Panc1 (cell line): ENCODE measurements around the gene BCKDHA. TPM values are rescaled to one million over a fixed set of nuclear protein-coding genes. Genes with fewer than 3 reads are reported as not detected.

Experiments used
- ATAC-seq: fragments of 200-7000 bp; cut with Tn5 transposase; 2 replicates; pipeline ENCODE4 v1.9.1; 2020; ENCODE audit warnings: mild to moderate bottlenecking, moderate library complexity
- BruUV-seq: library from RNA; stranded (reverse); fragments of 400-500 nt; replicated peaks from 2 replicates; lab custom pipeline; 2021; lab: Mats Ljungman, UMichigan
- CTCF ChIA-PET: fragments of 300-600 bp; sonication (Branson Sonifier 250); formaldehyde crosslinking; loops from one replicate; lab custom pipeline; 2022; ENCODE audit warnings: antibody characterized with exemption; lab: Charles Lee
- POLR2A ChIA-PET: fragments of 300-600 bp; sonication (Branson Sonifier 250); formaldehyde crosslinking; loops from one replicate; lab custom pipeline; 2022; ENCODE audit warnings: antibody characterized with exemption; lab: Charles Lee
- DNase-seq: peaks from one replicate; pipeline ENCODE4 v3.0.0-alpha.2; 2010; ENCODE audit warnings: low read depth, low spot score
- H3K27ac ChIP-seq: 2 replicates; pipeline ENCODE4 v1.5.1; 2011; ENCODE audit warnings: mild to moderate bottlenecking, low read length, inconsistent platforms
- H3K27me3 ChIP-seq: fragments of 200-500 bp; sonication (Bioruptor generic); 2 replicates; pipeline ENCODE4 v1.6.0; 2014; ENCODE audit warnings: low read length, inconsistent platforms; ENCODE audit not compliant: control insufficient read depth, insufficient read depth
- H3K36me3 ChIP-seq: fragments of 200-500 bp; sonication (Bioruptor generic); 2 replicates; pipeline ENCODE4 v1.5.1; 2014; ENCODE audit warnings: inconsistent platforms, mild to moderate bottlenecking, low read length, moderate library complexity; ENCODE audit not compliant: control insufficient read depth, insufficient read depth
- H3K4me1 ChIP-seq: 2 replicates; pipeline ENCODE4 v1.5.1; 2011; ENCODE audit warnings: inconsistent platforms, mild to moderate bottlenecking, low read length, moderate library complexity; ENCODE audit not compliant: control insufficient read depth, insufficient read depth
- H3K4me3 ChIP-seq, 2 experiments: 2 replicates each; pipeline ENCODE4 v1.5.1; 2011 to 2012; ENCODE audit warnings: low read depth in 2 of 2, low read length in 2 of 2, mild to moderate bottlenecking in 2 of 2, inconsistent platforms in 1 of 2, moderate library complexity in 1 of 2
- H3K9me3 ChIP-seq: fragments of 200-500 bp; sonication (Bioruptor generic); 2 replicates; pipeline ENCODE4 v1.5.1; 2014; ENCODE audit warnings: low read depth, mild to moderate bottlenecking, inconsistent platforms, low read length, moderate library complexity; ENCODE audit not compliant: control insufficient read depth, insufficient read depth
- CTCF ChIP-seq: fragments of 450-650 bp; IDR thresholded peaks from 2 replicates; pipeline ENCODE4 v1.5.1; 2017; ENCODE audit warnings: mild to moderate bottlenecking
- POLR2AphosphoS5 ChIP-seq: IDR thresholded peaks from 2 replicates; pipeline ENCODE4 v1.6.1; 2012; ENCODE audit warnings: mild to moderate bottlenecking, low read depth, low read length, moderate library complexity
- REST ChIP-seq, 2 experiments: IDR thresholded peaks; 2 replicates each; pipeline ENCODE4 v1.6.1; 2011 to 2012; ENCODE audit warnings: low read depth in 2 of 2, control low read depth in 1 of 2, low read length in 1 of 2, mild to moderate bottlenecking in 1 of 2, moderate library complexity in 1 of 2; ENCODE audit not compliant: insufficient read depth in 1 of 2
- SIN3A ChIP-seq: IDR thresholded peaks from 2 replicates; pipeline ENCODE4 v1.6.1; 2012; ENCODE audit warnings: low read depth, mild to moderate bottlenecking, low read length, moderate library complexity, borderline replicate concordance; ENCODE audit not compliant: insufficient read depth
- TCF7L2 ChIP-seq: IDR thresholded peaks from 2 replicates; pipeline ENCODE4 v1.6.1; 2011; ENCODE audit warnings: mild to moderate bottlenecking, low read depth, low read length, inconsistent platforms
- in situ Hi-C: cut with HindIII; loops from 2 replicates; pipeline ENCODE4 v1.10.0; 2016; ENCODE audit warnings: low sequenced_read_pairs, low pct_unique_long_range_greater_than_20kb
- intact Hi-C: fragments of 100-400 bp; cut with micrococcal nuclease; formaldehyde crosslinking; loops from one replicate; pipeline ENCODE4 v1.10.0; 2022; ENCODE audit not compliant: unreplicated experiment
- total RNA-seq: library from RNA; stranded (reverse); gene quantifications from one replicate; pipeline ENCODE4 v1.2.1, GENCODE V29; 2021; ENCODE audit not compliant: unreplicated experiment

The BCKDHA gene
- total RNA-seq, 1 experiment from 2014 or later: 11.2 TPM

GRCh38 chr19:41410336-41411054 is 12.9 kb downstream of the BCKDHA start:
- ChIA-PET CTCF (no interaction called here), POLR2A (no interaction called here)
- H3K9me3 ChIP-seq: no peaks in the 10 kb centered on the region
- ATAC-seq: no peak
- no peaks in the 10 kb centered on the region for H3K36me3 ChIP-seq
- no peak for TF ChIP-seq TCF7L2
- TF ChIP-seq SIN3A: no peak
- no peak for TF ChIP-seq POLR2AphosphoS5
- TF ChIP-seq CTCF: no peak
- TF ChIP-seq REST (IDR thresholded peaks at IDR 0.05; ENCODE audit: insufficient read depth in 1 of 2, low read depth in 2 of 2, low read length in 1 of 2): no peak
- H3K4me3 ChIP-seq: no peak overlapping the region
- no peak for DNase-seq
- in situ Hi-C loops: no loop called here
- H3K27ac ChIP-seq: no peak overlapping the region
- H3K4me1 ChIP-seq: no peaks in the 10 kb centered on the region
- BruUV-seq: no TSS peak
- intact Hi-C loops: no loop called here
- H3K27me3 ChIP-seq: no peaks in the 10 kb centered on the region

DNA sequence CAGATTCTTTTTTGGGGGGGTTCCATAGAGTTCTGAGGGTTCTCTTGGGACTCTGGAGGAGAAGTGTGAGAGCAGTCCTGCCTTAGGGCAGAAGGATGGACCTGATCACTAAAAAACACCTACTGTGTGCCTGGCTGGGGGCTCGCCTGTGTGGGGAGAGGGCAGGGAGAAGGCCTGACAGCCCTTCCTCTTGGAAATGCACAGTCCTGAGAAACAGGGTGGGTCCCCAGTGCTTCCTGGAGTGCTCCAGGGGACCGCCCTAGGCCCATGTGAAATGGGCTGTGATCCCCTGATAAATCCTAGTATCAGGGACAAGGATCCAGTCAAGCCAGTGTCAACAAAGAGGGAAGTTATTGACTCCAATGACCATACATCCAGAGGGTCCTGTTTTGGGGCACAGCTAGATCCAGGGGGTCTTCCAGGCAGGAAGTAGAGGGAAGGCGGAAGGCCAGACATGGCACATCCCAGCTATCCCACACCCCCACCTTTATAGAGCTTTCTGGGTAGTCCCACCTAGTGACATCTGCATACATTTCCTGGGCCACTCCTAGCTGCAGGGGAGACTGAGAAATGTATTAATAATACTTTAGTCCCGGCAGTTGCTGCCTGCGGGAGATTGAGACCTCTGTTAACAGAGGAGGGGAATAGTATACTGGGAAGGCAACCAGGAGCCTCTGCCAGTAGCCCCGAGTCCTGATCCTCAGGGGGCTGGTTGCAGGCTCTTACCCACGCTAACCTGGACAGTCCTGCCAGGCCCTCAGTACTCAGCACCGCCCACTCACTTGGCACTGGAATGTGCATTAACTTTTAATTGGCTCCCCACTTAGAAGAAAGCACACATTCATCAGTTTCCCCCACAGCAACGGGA is 13.7 kb downstream of the BCKDHA start:
- H3K4me3 ChIP-seq: no peak overlapping the region
- DNase-seq (no peak), ATAC-seq (no peak)
- no peak for TF ChIP-seq CTCF
- no peak for TF ChIP-seq POLR2AphosphoS5
- no peak for TF ChIP-seq SIN3A
- TF ChIP-seq TCF7L2: no peak
- TF ChIP-seq REST (IDR thresholded peaks at IDR 0.05; ENCODE audit: insufficient read depth in 1 of 2, low read depth in 2 of 2, low read length in 1 of 2): no peak
- H3K27ac ChIP-seq: no peak overlapping the region
- intact Hi-C loops: no loop called here
- in situ Hi-C loops: no loop called here
- ChIA-PET CTCF (no interaction called here), POLR2A (no interaction called here)
- H3K4me1 ChIP-seq: no peaks in the 10 kb centered on the region
- no TSS peak for BruUV-seq
- H3K9me3 ChIP-seq: no peaks in the 10 kb centered on the region
- no peaks in the 10 kb centered on the region for H3K27me3 ChIP-seq
- no peaks in the 10 kb centered on the region for H3K36me3 ChIP-seq
